GM10847 (cell line): ENCODE measurements around the gene MAPK4.

ENCODE experiments used
- POLR2A ChIP-seq: IDR thresholded peaks from 2 replicates; pipeline ENCODE4 v1.6.1; 2011; ENCODE audit not compliant: insufficient read length; ENCODE audit errors: extremely low read depth

The MAPK4 gene

GRCh38 chr18:50573679-50574078 is 13.8 kb downstream of the MAPK4 start:
- no peak for TF ChIP-seq POLR2A

- no peak for TF ChIP-seq POLR2A
These were observed 18.1 kb downstream of the MAPK4 start for GRCh38 chr18:50578030-50578429.

- no peak for TF ChIP-seq POLR2A
These were observed 18.8 kb downstream of the MAPK4 start for GRCh38 chr18:50578651-50579050.

- no peak for TF ChIP-seq POLR2A
These were observed 19.3 kb downstream of the MAPK4 start for GRCh38 chr18:50579061-50579774.

GRCh38 chr18:50581517-50581916 is 21.6 kb downstream of the MAPK4 start:
- TF ChIP-seq POLR2A: no peak

- TF ChIP-seq POLR2A: no peak
These were observed 22.6 kb downstream of the MAPK4 start for GRCh38 chr18:50582500-50582899.

GRCh38 chr18:50586710-50587109 is 26.8 kb downstream of the MAPK4 start:
- no peak for TF ChIP-seq POLR2A

DNA sequence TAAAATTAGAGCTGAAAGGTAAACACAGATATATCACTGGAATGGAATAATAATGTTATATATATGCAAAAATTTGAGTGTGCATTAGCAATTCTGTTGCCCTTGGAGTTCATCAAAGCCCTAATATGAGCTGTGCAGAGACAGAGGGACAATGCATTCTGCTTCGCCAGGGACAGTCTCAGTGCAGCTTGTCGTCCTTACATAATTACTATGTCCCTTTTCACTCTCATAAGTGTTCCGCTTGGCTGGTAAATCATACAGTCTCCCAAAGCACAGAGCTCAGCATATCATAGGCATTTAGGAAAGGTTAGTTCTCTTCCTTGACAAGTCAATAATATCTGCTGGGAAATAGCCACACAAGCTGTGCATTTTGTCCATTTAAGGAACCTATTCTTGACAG is 30.7 kb downstream of the MAPK4 start:
- TF ChIP-seq POLR2A: no peak

- no peak for TF ChIP-seq POLR2A
These were observed 34.1 kb downstream of the MAPK4 start for GRCh38 chr18:50594012-50594411.

DNA sequence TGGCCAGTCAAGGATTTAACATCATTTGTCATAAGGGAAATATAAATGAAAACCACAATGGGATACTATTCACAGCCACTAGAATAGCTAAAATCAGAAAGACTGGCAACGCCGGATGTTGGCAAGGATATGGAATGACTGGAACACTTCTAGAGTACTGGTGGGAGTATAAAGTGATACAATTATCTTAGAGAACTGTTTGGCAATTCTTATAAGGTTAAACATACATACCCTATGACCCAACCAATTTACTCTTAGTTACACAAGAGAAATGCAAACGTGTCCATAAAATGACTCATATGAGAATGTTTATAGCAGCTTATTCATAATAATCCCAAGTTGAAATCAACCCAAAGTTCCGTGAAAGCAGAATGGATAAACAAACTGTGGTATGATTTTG is 35.1 kb downstream of the MAPK4 start:
- TF ChIP-seq POLR2A: no peak

DNA sequence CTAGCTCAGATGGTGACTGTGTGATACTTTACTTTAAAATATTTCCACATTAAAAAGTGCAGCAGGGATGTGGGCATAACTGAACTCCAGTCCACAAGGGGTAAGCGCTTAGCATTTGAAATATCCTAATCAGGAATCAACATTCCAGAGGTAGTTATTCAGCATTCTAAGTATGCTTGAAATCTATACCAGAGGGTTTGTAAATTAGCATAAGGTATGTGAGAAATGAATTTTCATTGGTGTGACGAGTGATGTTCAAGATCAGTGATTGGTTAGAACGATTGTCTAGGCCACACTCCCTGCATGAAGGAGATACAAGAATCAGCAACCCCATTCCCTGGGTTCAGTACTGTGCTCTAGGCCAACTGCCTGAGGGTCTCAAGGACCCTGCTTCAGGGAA is 42.6 kb downstream of the MAPK4 start:
- no peak for TF ChIP-seq POLR2A

- TF ChIP-seq POLR2A: no peak
These were observed 46.7 kb downstream of the MAPK4 start for GRCh38 chr18:50606609-50607008.

- TF ChIP-seq POLR2A: no peak
These were observed 47.6 kb downstream of the MAPK4 start for GRCh38 chr18:50607378-50607926.

DNA sequence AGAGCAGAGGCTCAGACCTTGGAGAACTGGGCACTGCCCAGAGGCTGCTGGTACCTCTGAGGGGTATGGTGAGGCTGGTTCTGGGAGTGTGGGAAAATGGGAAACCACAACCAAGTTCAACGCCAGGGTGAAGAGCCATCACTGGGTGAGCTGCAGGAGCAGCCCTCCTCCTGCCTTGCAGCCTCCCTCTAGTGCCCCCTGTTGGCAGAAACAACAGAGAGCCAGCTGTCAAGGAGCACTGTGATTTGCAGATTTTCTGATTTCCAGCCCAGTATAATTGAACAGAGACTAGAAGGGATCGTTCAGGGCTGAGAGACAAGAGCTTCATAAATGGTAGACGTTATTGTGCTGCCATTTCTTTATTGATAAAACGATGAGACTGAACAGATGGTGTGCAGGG is 50.5 kb downstream of the MAPK4 start:
- no peak for TF ChIP-seq POLR2A

GRCh38 chr18:50611529-50611941 is 51.6 kb downstream of the MAPK4 start:
- no peak for TF ChIP-seq POLR2A

DNA sequence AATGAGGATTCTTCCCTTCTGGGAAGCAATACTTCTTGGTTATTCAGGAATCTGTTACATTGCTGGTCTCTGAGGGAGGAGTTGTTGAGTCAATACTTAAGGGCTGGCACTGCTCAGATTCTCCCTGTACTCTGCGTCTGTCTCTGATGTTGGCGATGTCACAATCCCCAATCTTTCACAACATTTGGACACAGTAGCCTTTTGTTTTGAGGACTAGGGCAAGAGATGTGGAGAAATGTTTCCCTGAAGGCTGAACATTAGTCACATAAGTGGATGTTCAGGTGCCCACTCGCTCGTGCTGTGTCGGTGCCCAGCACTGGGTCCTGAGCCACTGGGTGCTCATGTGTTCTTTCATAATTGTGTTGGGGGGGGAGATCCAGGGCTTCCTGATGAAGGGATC is 55.0 kb downstream of the MAPK4 start:
- no peak for TF ChIP-seq POLR2A

- TF ChIP-seq POLR2A: no peak
These were observed 56.7 kb downstream of the MAPK4 start for GRCh38 chr18:50616484-50617048.

- TF ChIP-seq POLR2A: no peak
These were observed 60.0 kb downstream of the MAPK4 start for GRCh38 chr18:50619861-50620275.
